RWPE2 (cell line): ENCODE measurements around the gene CD84.

Experiments
- ATAC-seq: fragments of 200-7000 bp; cut with Tn5 transposase; 3 replicates; pipeline ENCODE4 v1.9.1; 2021; ENCODE audit warnings: low read depth
- DNase-seq: peaks from one replicate; pipeline ENCODE4 v3.0.0-alpha.2; 2020; ENCODE audit warnings: low spot score
- H3K27ac ChIP-seq: fragments of 450-650 bp; 2 replicates; pipeline ENCODE4 v1.5.1; 2017; ENCODE audit warnings: mild to moderate bottlenecking; ENCODE audit not compliant: poor library complexity, severe bottlenecking
- H3K27me3 ChIP-seq: fragments of 250-450 bp; sonication (Bioruptor Pico); 2 replicates; pipeline ENCODE4 v1.5.1; 2021; ENCODE audit warnings: mild to moderate bottlenecking, moderate library complexity; ENCODE audit not compliant: insufficient read depth, poor library complexity, severe bottlenecking
- H3K36me3 ChIP-seq: fragments of 250-450 bp; sonication (Bioruptor Pico); 2 replicates; pipeline ENCODE4 v1.5.1; 2020; ENCODE audit warnings: low read depth, mild to moderate bottlenecking, moderate library complexity
- H3K4me1 ChIP-seq: fragments of 250-450 bp; sonication (Bioruptor Pico); 2 replicates; pipeline ENCODE4 v1.5.1; 2021; ENCODE audit warnings: mild to moderate bottlenecking, moderate library complexity; ENCODE audit not compliant: insufficient read depth, poor library complexity, severe bottlenecking
- H3K4me3 ChIP-seq: fragments of 250-450 bp; sonication (Bioruptor Pico); 2 replicates; pipeline ENCODE4 v1.5.1; 2021; ENCODE audit warnings: mild to moderate bottlenecking, moderate library complexity; ENCODE audit not compliant: severe bottlenecking
- H3K9me3 ChIP-seq: fragments of 250-450 bp; sonication (Bioruptor Pico); 2 replicates; pipeline ENCODE4 v1.5.1; 2021; ENCODE audit warnings: mild to moderate bottlenecking, moderate library complexity; ENCODE audit not compliant: severe bottlenecking
- CTCF ChIP-seq: fragments of 450-650 bp; IDR thresholded peaks from one replicate; pipeline ENCODE4 v1.5.1; 2017; ENCODE audit warnings: mild to moderate bottlenecking, moderate library complexity; ENCODE audit not compliant: poor library complexity, severe bottlenecking

CD84 gene

DNA sequence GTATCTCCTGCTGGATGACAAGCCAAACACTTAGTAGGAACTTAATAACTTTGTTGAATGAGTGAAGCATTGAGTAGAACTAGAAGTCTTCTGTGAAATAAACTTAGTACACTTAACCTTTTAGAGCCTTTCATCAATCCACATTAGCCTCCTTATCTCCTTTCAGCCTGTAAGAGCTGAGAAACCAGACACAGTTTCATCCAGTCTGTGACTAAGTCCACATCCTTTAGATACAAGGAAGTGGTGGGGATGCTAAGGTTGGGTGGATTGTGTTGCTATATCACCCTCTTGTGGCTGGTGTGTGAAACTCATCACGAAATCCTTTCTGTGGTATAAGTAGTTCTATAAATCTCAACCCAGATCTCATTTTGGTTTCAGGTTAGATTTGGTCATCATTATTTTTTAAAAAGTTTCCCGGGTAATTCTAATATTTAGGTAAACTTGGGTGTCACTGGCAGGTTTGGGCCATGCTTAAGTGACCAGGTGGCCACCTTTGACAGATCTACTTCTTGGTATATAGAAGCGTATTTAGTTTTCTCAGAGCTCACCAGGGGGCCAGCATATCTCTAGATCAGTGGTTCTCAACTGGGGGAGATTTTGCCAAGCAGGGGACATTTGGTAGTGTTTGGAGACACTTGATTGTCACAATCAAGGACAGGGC is 27.8 kb upstream of the CD84 start:
- Histone ChIP-seq H3K27ac (no peak overlapping the region), H3K4me3 (no peak overlapping the region), H3K4me1 (no peaks in the 10 kb centered on the region), H3K27me3 (peaks cover 11% of the 10 kb centered on the region), H3K36me3 (no peaks in the 10 kb centered on the region), H3K9me3 (no peaks in the 10 kb centered on the region)
- peak; percentile 83 for TF ChIP-seq CTCF
- ATAC-seq (peak; percentile 96), DNase-seq (no peak)

DNA sequence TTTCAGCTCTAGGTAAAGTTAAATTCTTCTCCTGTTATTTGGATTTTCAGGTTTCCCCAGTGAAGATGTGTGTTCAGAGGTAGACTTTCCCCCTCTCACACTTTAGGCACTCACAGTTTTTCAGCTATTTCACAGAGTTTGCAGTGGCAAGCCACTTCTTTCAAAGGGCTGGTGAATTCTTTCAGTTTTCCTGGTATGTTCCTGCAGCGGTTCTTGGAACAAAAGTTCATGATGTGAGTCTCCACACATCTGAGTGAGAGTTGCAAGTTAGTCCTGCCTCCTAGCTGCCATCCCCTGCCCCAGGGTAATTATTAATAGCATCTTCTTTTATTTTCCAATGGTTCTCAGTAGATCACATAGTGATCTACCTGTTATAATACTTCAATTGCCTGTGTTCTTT is 27.3 kb upstream of the CD84 start:
- Histone ChIP-seq H3K4me3 (no peak overlapping the region), H3K36me3 (no peaks in the 10 kb centered on the region), H3K9me3 (no peaks in the 10 kb centered on the region), H3K4me1 (no peaks in the 10 kb centered on the region), H3K27me3 (peaks cover 9% of the 10 kb centered on the region), H3K27ac (no peak overlapping the region)
- ATAC-seq (no peak), DNase-seq (no peak)
- no peak for TF ChIP-seq CTCF

DNA sequence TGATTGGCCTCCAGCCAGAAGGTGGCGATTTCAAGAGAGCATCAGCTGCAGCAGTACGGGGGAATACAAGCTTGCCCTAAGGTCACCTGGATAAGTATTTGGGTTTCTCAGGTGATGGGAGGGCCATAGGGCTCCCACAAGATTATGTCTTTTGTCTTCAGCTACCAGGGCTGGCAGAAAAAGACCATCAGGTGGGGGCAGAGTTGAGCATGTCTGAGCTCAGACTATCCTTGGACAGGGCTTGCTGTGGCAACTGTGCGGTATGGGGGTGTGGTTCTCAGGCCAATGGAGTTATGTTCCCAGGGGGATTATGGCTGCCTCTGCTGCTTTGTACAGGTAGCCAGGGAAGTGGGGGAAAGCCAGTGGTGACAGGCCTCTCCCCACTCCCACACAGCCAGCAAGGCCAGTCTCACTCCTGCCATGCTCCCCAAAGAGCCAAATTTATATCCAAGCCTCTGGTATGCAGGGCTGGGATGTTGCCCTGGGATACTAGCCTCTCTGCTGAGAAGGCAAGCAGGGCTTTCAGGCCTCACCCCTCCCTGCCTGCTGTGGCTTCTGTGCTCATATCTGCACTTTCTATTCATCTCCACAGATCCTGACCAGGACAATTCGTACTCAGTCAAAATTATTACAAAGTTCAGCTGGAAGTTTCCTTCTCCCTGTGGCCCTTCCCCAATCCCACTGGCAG is 26.6 kb upstream of the CD84 start:
- ATAC-seq (no peak), DNase-seq (no peak)
- no peak overlapping the region for H3K27ac ChIP-seq
- no peaks in the 10 kb centered on the region for H3K4me1 ChIP-seq
- no peaks in the 10 kb centered on the region for H3K36me3 ChIP-seq
- H3K4me3 ChIP-seq = no peak overlapping the region
- no peak for TF ChIP-seq CTCF
- H3K9me3 ChIP-seq = no peaks in the 10 kb centered on the region
- peaks cover 6% of the 10 kb centered on the region for H3K27me3 ChIP-seq

GRCh38 chr1:160605205-160605604 is 25.9 kb upstream of the CD84 start:
- Histone ChIP-seq H3K4me1 (no peaks in the 10 kb centered on the region), H3K27me3 (peaks cover 6% of the 10 kb centered on the region), H3K4me3 (no peak overlapping the region), H3K36me3 (no peaks in the 10 kb centered on the region), H3K27ac (no peak overlapping the region), H3K9me3 (no peaks in the 10 kb centered on the region)
- TF ChIP-seq CTCF = no peak
- DNase-seq (no peak), ATAC-seq (no peak)

DNA sequence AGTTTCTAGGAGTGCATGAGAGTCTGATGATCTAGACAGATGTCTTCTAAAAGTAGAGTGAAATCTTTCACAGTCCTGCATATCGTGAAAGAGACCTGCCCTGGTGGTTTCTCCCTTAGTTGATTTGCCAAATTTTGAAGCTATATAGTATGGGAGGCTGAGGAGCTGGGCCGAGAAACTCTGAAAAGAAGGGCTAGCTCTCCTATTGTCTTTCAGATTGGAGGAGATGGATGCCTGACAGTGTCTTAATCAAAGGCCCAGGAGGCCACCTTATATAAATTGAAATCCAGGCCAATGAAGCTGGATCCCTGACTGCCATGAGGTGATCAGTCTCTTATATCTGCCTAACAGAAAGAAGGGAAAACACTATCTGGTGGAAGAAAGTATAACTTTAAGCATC is 18.4 kb upstream of the CD84 start:
- H3K27me3 ChIP-seq = peaks cover 4% of the 10 kb centered on the region
- no peak overlapping the region for H3K4me3 ChIP-seq
- H3K4me1 ChIP-seq = no peaks in the 10 kb centered on the region
- H3K36me3 ChIP-seq = no peaks in the 10 kb centered on the region
- no peaks in the 10 kb centered on the region for H3K9me3 ChIP-seq
- TF ChIP-seq CTCF = no peak
- ATAC-seq (no peak), DNase-seq (no peak)
- no peak overlapping the region for H3K27ac ChIP-seq
